GM12878 (cell line): ENCODE measurements around the gene HLA-DMA. TPM values are rescaled to one million over a fixed set of nuclear protein-coding genes. Genes with fewer than 3 reads are reported as not detected.

Experiments used
- BACH1 ChIP-seq: fragments of 450-650 bp; IDR thresholded peaks from 2 replicates; pipeline ENCODE4 v1.6.1; 2017; ENCODE audit warnings: mild to moderate bottlenecking, borderline replicate concordance
- BHLHE40 ChIP-seq, 2 experiments: fragments of 450-650 bp in 1 of 2; IDR thresholded peaks; 2 replicates each; pipeline ENCODE4 v1.6.1; 2011 to 2017; ENCODE audit warnings: low read depth in 2 of 2, borderline replicate concordance in 1 of 2, improper control_type of control experiment in 1 of 2, low read length in 1 of 2, mild to moderate bottlenecking in 1 of 2
- CREM ChIP-seq: IDR thresholded peaks from 2 replicates; pipeline ENCODE4 v1.6.1; 2014; ENCODE audit warnings: antibody characterized with exemption, low read depth
- DPF2 ChIP-seq: fragments of 450-650 bp; IDR thresholded peaks from 2 replicates; pipeline ENCODE4 v1.6.1; 2017; ENCODE audit warnings: mild to moderate bottlenecking
- MXI1 ChIP-seq: fragments of 150-350 bp; IDR thresholded peaks from 2 replicates; pipeline ENCODE4 v1.6.1; 2011; ENCODE audit warnings: low read depth, mild to moderate bottlenecking, inconsistent platforms, low read length, improper control_type of control experiment
- MYC ChIP-seq: IDR thresholded peaks from 2 replicates; pipeline ENCODE4 v1.6.1; 2011; ENCODE audit warnings: mild to moderate bottlenecking, low read length, moderate library complexity, inconsistent platforms; ENCODE audit not compliant: insufficient read depth, insufficient replicate concordance, insufficient read length, severe bottlenecking
- POLR2AphosphoS2 ChIP-seq: IDR thresholded peaks from 2 replicates; pipeline ENCODE4 v1.6.1; 2011; ENCODE audit warnings: low read depth, mild to moderate bottlenecking, low read length, improper control_type of control experiment, moderate library complexity
- RAD51 ChIP-seq: fragments of 450-650 bp; IDR thresholded peaks from 2 replicates; pipeline ENCODE4 v1.6.1; 2016; ENCODE audit warnings: moderate library complexity, mild to moderate bottlenecking, inconsistent platforms
- SMAD1 ChIP-seq: fragments of 450-650 bp; IDR thresholded peaks from 2 replicates; pipeline ENCODE4 v1.6.1; 2018; ENCODE audit warnings: mild to moderate bottlenecking, low read depth; ENCODE audit not compliant: partially characterized antibody
- STAT3 ChIP-seq: IDR thresholded peaks from 2 replicates; pipeline ENCODE4 v1.6.1; 2011; ENCODE audit warnings: low read depth, low read length, improper control_type of control experiment
- YBX1 ChIP-seq: fragments of 450-650 bp; IDR thresholded peaks from 2 replicates; pipeline ENCODE4 v1.6.1; 2016; ENCODE audit warnings: antibody characterized with exemption
- ZBED1 ChIP-seq: IDR thresholded peaks from 2 replicates; pipeline ENCODE4 v1.6.1; 2016; ENCODE audit warnings: borderline replicate concordance
- polyA plus RNA-seq, 11 experiments: library from polyadenylated mRNA; depleted of rRNA in 4 of 11; unstranded in 6 of 11; stranded (reverse) in 5 of 11; fragments of >200 nt; fragmentation: Nextera tagmentation in 4 of 11; fragmentation: Illumina TruSeq in 1 of 11; extraction: Ambion mirVana in 4 of 11; extraction: Trizol in 1 of 11; gene quantifications; 1 replicate in 1 of 11; 2 replicates in 10 of 11; pipeline versions ENCODE4 v1.2.1 to v1.2.3, GENCODE V29; 2011 to 2016; ENCODE audit warnings: inconsistent platforms in 2 of 11, missing spikeins in 2 of 11, low read depth in 1 of 11
- total RNA-seq, 4 experiments: library from RNA; depleted of rRNA in 3 of 4; stranded (reverse); fragments of >200 nt in 3 of 4; fragmentation: Illumina TruSeq in 1 of 4; extraction: Trizol in 1 of 4; gene quantifications; 2 replicates each; pipeline versions ENCODE4 v1.2.1 to v1.2.3, GENCODE V29; 2013 to 2021
- TF ChIP-seq, protein P1 (sequence below): IDR thresholded peaks from 2 replicates; pipeline ENCODE4 v1.6.1; 2012; ENCODE audit warnings: mild to moderate bottlenecking, low read depth, low read length
- TF ChIP-seq, protein P2 (sequence below): fragments of 450-650 bp; IDR thresholded peaks from 2 replicates; pipeline ENCODE4 v1.6.1; 2017; ENCODE audit warnings: mild to moderate bottlenecking, moderate library complexity
- TF ChIP-seq, protein P3 (sequence below), 3 experiments: IDR thresholded peaks in 2 of 3; conservative IDR thresholded peaks in 1 of 3; 2 replicates each; pipeline ENCODE4 v1.5.1; 2011; ENCODE audit warnings: low read depth in 3 of 3, low read length in 3 of 3, mild to moderate bottlenecking in 3 of 3, control low read depth in 2 of 3, moderate library complexity in 2 of 3, inconsistent platforms in 1 of 3, mixed read lengths in 1 of 3; ENCODE audit not compliant: control insufficient read depth in 2 of 3, insufficient read depth in 1 of 3; ENCODE audit errors: extremely low read depth in 1 of 3
- TF ChIP-seq, protein P4 (sequence below): fragments of 450-650 bp; IDR thresholded peaks from 2 replicates; pipeline ENCODE4 v1.6.1; 2016; ENCODE audit warnings: mild to moderate bottlenecking
- TF ChIP-seq, protein P5 (sequence below): IDR thresholded peaks from 2 replicates; pipeline ENCODE4 v1.6.1; 2012; ENCODE audit warnings: low read length, inconsistent platforms

Gene HLA-DMA
- total and polyA plus RNA-seq, 10 of the 15 experiments (the other 5 are each of a cell fraction or from before 2014, with no cell fraction given), result 177 to 552 (median 309) TPM

DNA sequence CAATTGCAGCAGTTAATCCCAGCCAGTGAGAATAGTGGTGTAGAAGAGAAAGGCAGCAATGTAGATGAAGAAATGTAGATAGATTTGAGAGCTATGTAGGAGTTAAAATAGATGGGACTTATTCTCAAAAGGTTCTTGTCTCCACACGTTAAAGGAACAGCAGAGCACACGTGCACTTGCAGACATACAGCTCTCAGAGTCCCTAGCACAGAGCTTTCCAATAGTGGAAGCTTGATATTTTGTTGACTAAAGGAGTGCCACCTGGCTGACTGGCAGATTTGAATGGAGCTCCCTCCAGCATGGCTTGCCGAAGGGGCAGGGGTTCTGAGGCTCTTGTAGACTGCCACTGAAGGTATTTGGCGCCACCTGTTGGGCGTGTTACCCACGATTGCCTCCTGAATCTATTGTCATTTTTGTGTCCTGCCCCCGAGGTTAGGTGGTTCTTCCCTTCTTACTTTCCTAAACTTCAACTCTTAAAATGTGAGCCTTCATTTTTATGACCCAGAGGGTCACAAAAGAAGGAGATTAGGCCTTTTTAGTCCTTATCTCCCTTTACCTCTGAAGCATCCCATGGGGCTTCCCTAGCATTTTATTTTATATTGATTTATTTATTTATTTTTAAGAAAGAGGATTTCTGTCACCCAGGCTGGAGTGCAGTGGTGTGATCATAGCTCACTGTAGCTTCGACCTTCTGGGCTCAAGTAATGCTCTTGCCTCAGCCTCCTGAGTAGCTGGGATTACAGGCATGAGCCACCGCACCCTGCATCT is 31.9 kb upstream of the HLA-DMA start (continued):
- TF ChIP-seq, protein P1, sequence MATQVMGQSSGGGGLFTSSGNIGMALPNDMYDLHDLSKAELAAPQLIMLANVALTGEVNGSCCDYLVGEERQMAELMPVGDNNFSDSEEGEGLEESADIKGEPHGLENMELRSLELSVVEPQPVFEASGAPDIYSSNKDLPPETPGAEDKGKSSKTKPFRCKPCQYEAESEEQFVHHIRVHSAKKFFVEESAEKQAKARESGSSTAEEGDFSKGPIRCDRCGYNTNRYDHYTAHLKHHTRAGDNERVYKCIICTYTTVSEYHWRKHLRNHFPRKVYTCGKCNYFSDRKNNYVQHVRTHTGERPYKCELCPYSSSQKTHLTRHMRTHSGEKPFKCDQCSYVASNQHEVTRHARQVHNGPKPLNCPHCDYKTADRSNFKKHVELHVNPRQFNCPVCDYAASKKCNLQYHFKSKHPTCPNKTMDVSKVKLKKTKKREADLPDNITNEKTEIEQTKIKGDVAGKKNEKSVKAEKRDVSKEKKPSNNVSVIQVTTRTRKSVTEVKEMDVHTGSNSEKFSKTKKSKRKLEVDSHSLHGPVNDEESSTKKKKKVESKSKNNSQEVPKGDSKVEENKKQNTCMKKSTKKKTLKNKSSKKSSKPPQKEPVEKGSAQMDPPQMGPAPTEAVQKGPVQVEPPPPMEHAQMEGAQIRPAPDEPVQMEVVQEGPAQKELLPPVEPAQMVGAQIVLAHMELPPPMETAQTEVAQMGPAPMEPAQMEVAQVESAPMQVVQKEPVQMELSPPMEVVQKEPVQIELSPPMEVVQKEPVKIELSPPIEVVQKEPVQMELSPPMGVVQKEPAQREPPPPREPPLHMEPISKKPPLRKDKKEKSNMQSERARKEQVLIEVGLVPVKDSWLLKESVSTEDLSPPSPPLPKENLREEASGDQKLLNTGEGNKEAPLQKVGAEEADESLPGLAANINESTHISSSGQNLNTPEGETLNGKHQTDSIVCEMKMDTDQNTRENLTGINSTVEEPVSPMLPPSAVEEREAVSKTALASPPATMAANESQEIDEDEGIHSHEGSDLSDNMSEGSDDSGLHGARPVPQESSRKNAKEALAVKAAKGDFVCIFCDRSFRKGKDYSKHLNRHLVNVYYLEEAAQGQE, result no peak
- TF ChIP-seq, protein P2, sequence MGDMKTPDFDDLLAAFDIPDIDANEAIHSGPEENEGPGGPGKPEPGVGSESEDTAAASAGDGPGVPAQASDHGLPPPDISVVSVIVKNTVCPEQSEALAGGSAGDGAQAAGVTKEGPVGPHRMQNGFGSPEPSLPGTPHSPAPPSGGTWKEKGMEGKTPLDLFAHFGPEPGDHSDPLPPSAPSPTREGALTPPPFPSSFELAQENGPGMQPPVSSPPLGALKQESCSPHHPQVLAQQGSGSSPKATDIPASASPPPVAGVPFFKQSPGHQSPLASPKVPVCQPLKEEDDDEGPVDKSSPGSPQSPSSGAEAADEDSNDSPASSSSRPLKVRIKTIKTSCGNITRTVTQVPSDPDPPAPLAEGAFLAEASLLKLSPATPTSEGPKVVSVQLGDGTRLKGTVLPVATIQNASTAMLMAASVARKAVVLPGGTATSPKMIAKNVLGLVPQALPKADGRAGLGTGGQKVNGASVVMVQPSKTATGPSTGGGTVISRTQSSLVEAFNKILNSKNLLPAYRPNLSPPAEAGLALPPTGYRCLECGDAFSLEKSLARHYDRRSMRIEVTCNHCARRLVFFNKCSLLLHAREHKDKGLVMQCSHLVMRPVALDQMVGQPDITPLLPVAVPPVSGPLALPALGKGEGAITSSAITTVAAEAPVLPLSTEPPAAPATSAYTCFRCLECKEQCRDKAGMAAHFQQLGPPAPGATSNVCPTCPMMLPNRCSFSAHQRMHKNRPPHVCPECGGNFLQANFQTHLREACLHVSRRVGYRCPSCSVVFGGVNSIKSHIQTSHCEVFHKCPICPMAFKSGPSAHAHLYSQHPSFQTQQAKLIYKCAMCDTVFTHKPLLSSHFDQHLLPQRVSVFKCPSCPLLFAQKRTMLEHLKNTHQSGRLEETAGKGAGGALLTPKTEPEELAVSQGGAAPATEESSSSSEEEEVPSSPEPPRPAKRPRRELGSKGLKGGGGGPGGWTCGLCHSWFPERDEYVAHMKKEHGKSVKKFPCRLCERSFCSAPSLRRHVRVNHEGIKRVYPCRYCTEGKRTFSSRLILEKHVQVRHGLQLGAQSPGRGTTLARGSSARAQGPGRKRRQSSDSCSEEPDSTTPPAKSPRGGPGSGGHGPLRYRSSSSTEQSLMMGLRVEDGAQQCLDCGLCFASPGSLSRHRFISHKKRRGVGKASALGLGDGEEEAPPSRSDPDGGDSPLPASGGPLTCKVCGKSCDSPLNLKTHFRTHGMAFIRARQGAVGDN, result no peak
- TF ChIP-seq POLR2AphosphoS2 (peak; percentile 38; the same call in 1 of the 2 replicates), MYC (no peak), STAT3 (no peak), BHLHE40 (IDR thresholded peaks at IDR 0.05; ENCODE audit: borderline replicate concordance in 1 of 2, low read depth in 2 of 2, low read length in 1 of 2) (peak in 1 of 2 experiments; percentile 10; a peak in 1 of 4 replicates), DPF2 (no peak), CREM (no peak), MXI1 (no peak), ZBED1 (no peak), SMAD1 (no peak), YBX1 (no peak), RAD51 (no peak), BACH1 (no peak)
- TF ChIP-seq, protein P3, sequence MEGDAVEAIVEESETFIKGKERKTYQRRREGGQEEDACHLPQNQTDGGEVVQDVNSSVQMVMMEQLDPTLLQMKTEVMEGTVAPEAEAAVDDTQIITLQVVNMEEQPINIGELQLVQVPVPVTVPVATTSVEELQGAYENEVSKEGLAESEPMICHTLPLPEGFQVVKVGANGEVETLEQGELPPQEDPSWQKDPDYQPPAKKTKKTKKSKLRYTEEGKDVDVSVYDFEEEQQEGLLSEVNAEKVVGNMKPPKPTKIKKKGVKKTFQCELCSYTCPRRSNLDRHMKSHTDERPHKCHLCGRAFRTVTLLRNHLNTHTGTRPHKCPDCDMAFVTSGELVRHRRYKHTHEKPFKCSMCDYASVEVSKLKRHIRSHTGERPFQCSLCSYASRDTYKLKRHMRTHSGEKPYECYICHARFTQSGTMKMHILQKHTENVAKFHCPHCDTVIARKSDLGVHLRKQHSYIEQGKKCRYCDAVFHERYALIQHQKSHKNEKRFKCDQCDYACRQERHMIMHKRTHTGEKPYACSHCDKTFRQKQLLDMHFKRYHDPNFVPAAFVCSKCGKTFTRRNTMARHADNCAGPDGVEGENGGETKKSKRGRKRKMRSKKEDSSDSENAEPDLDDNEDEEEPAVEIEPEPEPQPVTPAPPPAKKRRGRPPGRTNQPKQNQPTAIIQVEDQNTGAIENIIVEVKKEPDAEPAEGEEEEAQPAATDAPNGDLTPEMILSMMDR (IDR thresholded peaks at IDR 0.05 in 2 of 3, conservative IDR thresholded peaks at IDR 0.05 in 1 of 3; ENCODE audit: control insufficient read depth in 2 of 3, extremely low read depth in 1 of 3, insufficient read depth in 1 of 3, low read depth in 3 of 3, low read length in 3 of 3), result peak; percentile 79 to 97 (median 89); a peak in 5 of 6 replicates
- TF ChIP-seq, protein P4, sequence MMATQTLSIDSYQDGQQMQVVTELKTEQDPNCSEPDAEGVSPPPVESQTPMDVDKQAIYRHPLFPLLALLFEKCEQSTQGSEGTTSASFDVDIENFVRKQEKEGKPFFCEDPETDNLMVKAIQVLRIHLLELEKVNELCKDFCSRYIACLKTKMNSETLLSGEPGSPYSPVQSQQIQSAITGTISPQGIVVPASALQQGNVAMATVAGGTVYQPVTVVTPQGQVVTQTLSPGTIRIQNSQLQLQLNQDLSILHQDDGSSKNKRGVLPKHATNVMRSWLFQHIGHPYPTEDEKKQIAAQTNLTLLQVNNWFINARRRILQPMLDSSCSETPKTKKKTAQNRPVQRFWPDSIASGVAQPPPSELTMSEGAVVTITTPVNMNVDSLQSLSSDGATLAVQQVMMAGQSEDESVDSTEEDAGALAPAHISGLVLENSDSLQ, result peak; percentile 53; the same call in 1 of the 2 replicates
- TF ChIP-seq, protein P5, sequence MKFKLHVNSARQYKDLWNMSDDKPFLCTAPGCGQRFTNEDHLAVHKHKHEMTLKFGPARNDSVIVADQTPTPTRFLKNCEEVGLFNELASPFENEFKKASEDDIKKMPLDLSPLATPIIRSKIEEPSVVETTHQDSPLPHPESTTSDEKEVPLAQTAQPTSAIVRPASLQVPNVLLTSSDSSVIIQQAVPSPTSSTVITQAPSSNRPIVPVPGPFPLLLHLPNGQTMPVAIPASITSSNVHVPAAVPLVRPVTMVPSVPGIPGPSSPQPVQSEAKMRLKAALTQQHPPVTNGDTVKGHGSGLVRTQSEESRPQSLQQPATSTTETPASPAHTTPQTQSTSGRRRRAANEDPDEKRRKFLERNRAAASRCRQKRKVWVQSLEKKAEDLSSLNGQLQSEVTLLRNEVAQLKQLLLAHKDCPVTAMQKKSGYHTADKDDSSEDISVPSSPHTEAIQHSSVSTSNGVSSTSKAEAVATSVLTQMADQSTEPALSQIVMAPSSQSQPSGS, result no peak
